IMR-90 (cell line): Measurements from ENCODE around the gene SELENOO. TPM values are rescaled to one million over a fixed set of nuclear protein-coding genes. Genes with fewer than 3 reads are reported as not detected.

Experiments used
- ATAC-seq: fragments of 200-7000 bp; cut with Tn5 transposase; 2 replicates; pipeline ENCODE4 v1.9.1; 2020; ENCODE audit warnings: low read depth, mild to moderate bottlenecking, moderate library complexity
- BruUV-seq: library from RNA; stranded (reverse); fragments of 400-500 nt; replicated peaks from 2 replicates; lab custom pipeline; 2021; lab: Mats Ljungman, UMichigan
- CTCF ChIA-PET: fragments of 300-600 bp; formaldehyde crosslinking; extraction: SDS; loops from one replicate; lab custom pipeline; 2021; ENCODE audit warnings: antibody characterized with exemption; lab: Yijun Ruan, JAX
- POLR2A ChIA-PET: fragments of 300-600 bp; sonication (Branson Sonifier 250); formaldehyde crosslinking; loops from one replicate; lab custom pipeline; 2022; ENCODE audit warnings: antibody characterized with exemption; ENCODE audit not compliant: unreplicated experiment; lab: Charles Lee
- DNase-seq: peaks from one replicate; pipeline ENCODE4 v3.0.0; 2013
- H2AFZ ChIP-seq: replicated peaks from 2 replicates; pipeline ENCODE3; 2013; ENCODE audit warnings: low read length, mild to moderate bottlenecking; ENCODE audit not compliant: poor library complexity
- H2AK5ac ChIP-seq: 2 replicates; pipeline ENCODE4 v1.6.1; 2013; ENCODE audit warnings: low read depth, low read length, inconsistent platforms
- H2AK9ac ChIP-seq: replicated peaks from 2 replicates; pipeline ENCODE3; 2013; ENCODE audit warnings: mild to moderate bottlenecking, low read depth, low read length, moderate library complexity; ENCODE audit not compliant: poor library complexity
- H2BK120ac ChIP-seq: 2 replicates; pipeline ENCODE4 v1.6.1; 2013; ENCODE audit warnings: low read depth, low read length, inconsistent platforms
- H2BK15ac ChIP-seq: 3 replicates; pipeline ENCODE4 v1.6.1; 2013; ENCODE audit warnings: low read depth, low read length, inconsistent platforms
- H2BK20ac ChIP-seq: 2 replicates; pipeline ENCODE4 v1.6.1; 2013; ENCODE audit warnings: low read depth, mild to moderate bottlenecking, inconsistent platforms, low read length, moderate library complexity
- H2BK5ac ChIP-seq: 2 replicates; pipeline ENCODE4 v1.6.1; 2013; ENCODE audit warnings: mild to moderate bottlenecking, low read depth, low read length, inconsistent platforms; ENCODE audit not compliant: poor library complexity, severe bottlenecking
- H3K14ac ChIP-seq: replicated peaks from 2 replicates; pipeline ENCODE4 v1.6.1; 2013; ENCODE audit warnings: low read depth, low read length, inconsistent platforms
- H3K18ac ChIP-seq: 2 replicates; pipeline ENCODE4 v1.6.1; 2013; ENCODE audit warnings: low read depth, low read length, control low read depth
- H3K23ac ChIP-seq: 2 replicates; pipeline ENCODE4 v1.6.1; 2013; ENCODE audit warnings: low read depth, low read length, inconsistent platforms
- H3K27ac ChIP-seq: 2 replicates; pipeline ENCODE4 v1.5.1; 2013; ENCODE audit warnings: mild to moderate bottlenecking, control low read depth, low read length; ENCODE audit not compliant: insufficient read depth
- H3K27me3 ChIP-seq: 2 replicates; pipeline ENCODE4 v1.6.1; 2013; ENCODE audit warnings: low read length; ENCODE audit not compliant: control insufficient read depth, insufficient read depth
- H3K36me3 ChIP-seq: 2 replicates; pipeline ENCODE4 v1.6.1; 2013; ENCODE audit warnings: low read length, mixed read lengths; ENCODE audit not compliant: control insufficient read depth, insufficient read depth
- H3K4ac ChIP-seq: 2 replicates; pipeline ENCODE4 v1.6.1; 2013; ENCODE audit warnings: low read depth, low read length, inconsistent platforms
- H3K4me1 ChIP-seq: 2 replicates; pipeline ENCODE4 v1.6.1; 2013; ENCODE audit warnings: low read length, mixed read lengths; ENCODE audit not compliant: control insufficient read depth, insufficient read depth
- H3K4me2 ChIP-seq: 2 replicates; pipeline ENCODE4 v1.6.1; 2013; ENCODE audit warnings: low read depth, mild to moderate bottlenecking, control low read depth, low read length, moderate library complexity
- H3K4me3 ChIP-seq: 2 replicates; pipeline ENCODE4 v1.5.1; 2013; ENCODE audit warnings: low read depth, mild to moderate bottlenecking, control low read depth, low read length, moderate library complexity; ENCODE audit not compliant: insufficient read depth
- H3K56ac ChIP-seq: 2 replicates; pipeline ENCODE4 v1.6.1; 2013; ENCODE audit warnings: low read length, inconsistent platforms; ENCODE audit not compliant: insufficient read depth; ENCODE audit errors: extremely low read depth
- H3K79me1 ChIP-seq, 2 experiments: 2 replicates each; pipeline ENCODE4 v1.6.1; 2013; ENCODE audit warnings: low read length in 2 of 2, inconsistent platforms in 1 of 2, low read depth in 1 of 2
- H3K9ac ChIP-seq: 2 replicates; pipeline ENCODE4 v1.6.1; 2013; ENCODE audit warnings: low read depth, low read length, control low read depth
- H3K9me1 ChIP-seq: 2 replicates; pipeline ENCODE4 v1.6.1; 2013; ENCODE audit warnings: low read length, inconsistent platforms; ENCODE audit not compliant: insufficient read depth
- H3K9me3 ChIP-seq: 2 replicates; pipeline ENCODE4 v1.6.1; 2013; ENCODE audit warnings: low read length; ENCODE audit not compliant: control insufficient read depth, insufficient read depth
- H4K20me1 ChIP-seq: 2 replicates; pipeline ENCODE4 v1.6.1; 2013; ENCODE audit warnings: low read length, inconsistent platforms; ENCODE audit not compliant: insufficient read depth
- H4K5ac ChIP-seq: 2 replicates; pipeline ENCODE4 v1.6.1; 2013; ENCODE audit warnings: mild to moderate bottlenecking, low read depth, low read length, control low read depth
- H4K8ac ChIP-seq, 2 experiments: 2 replicates each; pipeline ENCODE4 v1.6.1; 2013; ENCODE audit warnings: low read depth in 2 of 2, low read length in 2 of 2, control low read depth in 1 of 2, inconsistent platforms in 1 of 2
- H4K91ac ChIP-seq: 2 replicates; pipeline ENCODE4 v1.6.1; 2013; ENCODE audit warnings: low read depth, low read length, inconsistent platforms; ENCODE audit not compliant: insufficient read depth
- BHLHE40 ChIP-seq: fragments of 150-350 bp; IDR thresholded peaks from 2 replicates; pipeline ENCODE4 v1.6.1; 2016; ENCODE audit warnings: mild to moderate bottlenecking, low read depth, low read length
- CEBPB ChIP-seq: IDR thresholded peaks from 2 replicates; pipeline ENCODE4 v1.6.1; 2012; ENCODE audit warnings: low read depth, low read length, improper control_type of control experiment
- CHD1 ChIP-seq: IDR thresholded peaks from 2 replicates; pipeline ENCODE4 v1.6.1; 2012; ENCODE audit warnings: low read depth, low read length, improper control_type of control experiment
- CTCF ChIP-seq: conservative IDR thresholded peaks from 2 replicates; pipeline ENCODE4 v1.5.1; 2012; ENCODE audit warnings: mild to moderate bottlenecking, low read depth, low read length, improper control_type of control experiment
- ELK1 ChIP-seq: fragments of 150-350 bp; IDR thresholded peaks from 2 replicates; pipeline ENCODE4 v1.6.1; 2016; ENCODE audit warnings: low read depth, mild to moderate bottlenecking, low read length, moderate library complexity, borderline replicate concordance
- FOS ChIP-seq: fragments of 150-350 bp; IDR thresholded peaks from 2 replicates; pipeline ENCODE4 v1.6.1; 2016; ENCODE audit warnings: low read depth, low read length
- MAFK ChIP-seq: IDR thresholded peaks from 2 replicates; pipeline ENCODE4 v1.6.1; 2012; ENCODE audit warnings: low read depth, low read length, improper control_type of control experiment
- MAZ ChIP-seq: IDR thresholded peaks from 2 replicates; pipeline ENCODE4 v1.6.1; 2012; ENCODE audit warnings: low read depth, mild to moderate bottlenecking, low read length, improper control_type of control experiment, moderate library complexity, borderline replicate concordance
- MXI1 ChIP-seq: IDR thresholded peaks from 2 replicates; pipeline ENCODE4 v1.6.1; 2012; ENCODE audit warnings: low read depth, mild to moderate bottlenecking, low read length, moderate library complexity, borderline replicate concordance
- NFE2L2 ChIP-seq: fragments of 150-350 bp; IDR thresholded peaks from 2 replicates; pipeline ENCODE4 v1.6.1; 2016; ENCODE audit warnings: low read depth, mild to moderate bottlenecking, low read length
- POLR2A ChIP-seq: IDR thresholded peaks from 2 replicates; pipeline ENCODE4 v1.6.1; 2012; ENCODE audit warnings: mild to moderate bottlenecking, low read depth, low read length
- RAD21 ChIP-seq: IDR thresholded peaks from 2 replicates; pipeline ENCODE4 v1.6.1; 2012; ENCODE audit warnings: low read length, improper control_type of control experiment
- RCOR1 ChIP-seq: IDR thresholded peaks from 2 replicates; pipeline ENCODE4 v1.6.1; 2012; ENCODE audit warnings: mild to moderate bottlenecking, low read length, improper control_type of control experiment; ENCODE audit not compliant: insufficient replicate concordance
- RFX5 ChIP-seq: IDR thresholded peaks from 2 replicates; pipeline ENCODE4 v1.8.0; 2012; ENCODE audit warnings: low read depth, mild to moderate bottlenecking, low read length, moderate library complexity
- SMC3 ChIP-seq: fragments of 150-350 bp; IDR thresholded peaks from 2 replicates; pipeline ENCODE4 v1.6.1; 2016; ENCODE audit warnings: low read depth, mild to moderate bottlenecking, antibody characterized with exemption, low read length, moderate library complexity
- WGBS, 2 experiments: methylation state at CpG; one replicate each; pipeline versions ENCODE4 v1.1.5 to v1.1.7; 2013; ENCODE audit warnings: missing lambda C conversion rate in 2 of 2; ENCODE audit not compliant: insufficient read length in 1 of 2; ENCODE audit errors: extremely low coverage in 2 of 2; 5-methylcytosine and 5-hydroxymethylcytosine counted together
- dilution Hi-C: fragments of 300-500 bp; cut with HindIII; formaldehyde crosslinking; loops from one replicate; pipeline ENCODE4 v1.14.3; 2018; ENCODE audit warnings: low sequenced_read_pairs; ENCODE audit not compliant: unreplicated experiment
- in situ Hi-C: fragments of 300-500 bp; cut with MboI; formaldehyde crosslinking; loops from 3 replicates; pipeline ENCODE4 v1.14.3; 2019; ENCODE audit warnings: low sequenced_read_pairs, inconsistent platforms, mixed read lengths
- intact Hi-C: fragments of 100-400 bp; cut with micrococcal nuclease; formaldehyde crosslinking; loops from 2 replicates; pipeline ENCODE4 v1.10.0; 2022
- polyA plus RNA-seq, 3 experiments: library from polyadenylated mRNA; depleted of rRNA; stranded (reverse); fragments of >200 nt; gene quantifications; 2 replicates each; pipeline ENCODE4 v1.2.3, GENCODE V29; 2012; ENCODE audit warnings: low replicate concordance in 1 of 3
- total RNA-seq: library from RNA; depleted of rRNA; stranded (reverse); fragments of >200 nt; gene quantifications from 2 replicates; pipeline ENCODE4 v1.2.3, GENCODE V29; 2012
- TF ChIP-seq, protein P1 (sequence below): fragments of 150-350 bp; IDR thresholded peaks from 2 replicates; pipeline ENCODE4 v1.6.1; 2017; ENCODE audit warnings: mild to moderate bottlenecking, antibody characterized with exemption, low read length, low read depth

Gene SELENOO
- total and polyA plus RNA-seq, 2 of the 4 experiments (the other 2 are of a cell fraction): 10.4 to 21.4 TPM

- DNase-seq (no peak), ATAC-seq (no peak)
- H2BK120ac ChIP-seq: no peak overlapping the region
- CTCF ChIA-PET: no interaction called here
- 51% methylated on average over 26 of the region's 63 CpGs; no CpG with 5 or more reads in 1 of the 2 experiments for WGBS, 2 experiments
- H2AFZ ChIP-seq: peak overlapping the region; percentile 99
- peak overlapping the region; percentile 94 to 100 for H4K8ac ChIP-seq
- in situ Hi-C loops: no loop called here
- no peak overlapping the region for H2AK5ac ChIP-seq
- H3K79me1 ChIP-seq: peaks cover 10 to 32% of the 10 kb centered on the region in 2 experiments
- no TSS peak for BruUV-seq
- H3K4me2 ChIP-seq: peak overlapping the region; percentile 98
- H4K20me1 ChIP-seq: peaks cover 8% of the 10 kb centered on the region
- no peaks in the 10 kb centered on the region for H3K9me3 ChIP-seq
- no peak overlapping the region for H2BK5ac ChIP-seq
- peaks cover 13% of the 10 kb centered on the region for H3K4me1 ChIP-seq
- intact Hi-C loops: no loop called here
- no peak overlapping the region for H2BK15ac ChIP-seq
- H4K91ac ChIP-seq: peak overlapping the region; percentile 93; the same call in 1 of the 2 replicates
- peak overlapping the region; percentile 98; the same call in 1 of the 2 replicates for H3K18ac ChIP-seq
- H3K14ac ChIP-seq: peak overlapping the region; percentile 100
- H4K5ac ChIP-seq: peak overlapping the region; percentile 99
- peak overlapping the region; percentile 95 for H3K23ac ChIP-seq
- no peak for TF ChIP-seq RCOR1
- no peak for TF ChIP-seq POLR2A
- no peak for TF ChIP-seq CTCF
- TF ChIP-seq RFX5: no peak
- no peak for TF ChIP-seq NFE2L2
- no peak for TF ChIP-seq CEBPB
- TF ChIP-seq MXI1: no peak
- no peak for TF ChIP-seq CHD1
- TF ChIP-seq ELK1: no peak
- TF ChIP-seq FOS: no peak
- no peak for TF ChIP-seq MAZ
- TF ChIP-seq, protein P1, sequence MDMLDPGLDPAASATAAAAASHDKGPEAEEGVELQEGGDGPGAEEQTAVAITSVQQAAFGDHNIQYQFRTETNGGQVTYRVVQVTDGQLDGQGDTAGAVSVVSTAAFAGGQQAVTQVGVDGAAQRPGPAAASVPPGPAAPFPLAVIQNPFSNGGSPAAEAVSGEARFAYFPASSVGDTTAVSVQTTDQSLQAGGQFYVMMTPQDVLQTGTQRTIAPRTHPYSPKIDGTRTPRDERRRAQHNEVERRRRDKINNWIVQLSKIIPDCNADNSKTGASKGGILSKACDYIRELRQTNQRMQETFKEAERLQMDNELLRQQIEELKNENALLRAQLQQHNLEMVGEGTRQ: no peak
- no peak for TF ChIP-seq BHLHE40
- TF ChIP-seq SMC3: no peak
- no peak for TF ChIP-seq MAFK
- no peak for TF ChIP-seq RAD21
- no peak overlapping the region for H3K56ac ChIP-seq
- H3K27ac ChIP-seq: no peak overlapping the region; the same call in 1 of the 2 replicates
- dilution Hi-C loops: no loop called here
- no peak overlapping the region for H3K4me3 ChIP-seq
- H2BK20ac ChIP-seq: no peak overlapping the region
- H3K27me3 ChIP-seq: no peaks in the 10 kb centered on the region
- peaks cover 4% of the 10 kb centered on the region; the same call in 1 of the 2 replicates for H3K36me3 ChIP-seq
- POLR2A ChIA-PET: no interaction called here
- H3K4ac ChIP-seq: peak overlapping the region; percentile 99
- peak overlapping the region; percentile 81; the same call in 1 of the 2 replicates for H3K9ac ChIP-seq
- H3K9me1 ChIP-seq: peaks cover 4% of the 10 kb centered on the region
- H2AK9ac ChIP-seq: peak overlapping the region; percentile 99
These were observed 15.9 kb upstream of the SELENOO start for GRCh38 chr22:50184902-50185374.
